Activated T-helper 1 cell treated with Interleukin-2 at 50 U/mL for 16 hours (primary cell): ENCODE results near the gene EHD4.
A peak's percentile ranks its signal among the peaks of the same experiment; 100 is the strongest.

Experiments
- DNase-seq: peaks from one replicate; pipeline ENCODE4 v3.0.0-alpha.2; 2020; ENCODE audit warnings: low read depth

The EHD4 gene

GRCh38 chr15:41994772-41995475 lies 22.6 kb upstream of the EHD4 start:
- no peak for DNase-seq

DNA sequence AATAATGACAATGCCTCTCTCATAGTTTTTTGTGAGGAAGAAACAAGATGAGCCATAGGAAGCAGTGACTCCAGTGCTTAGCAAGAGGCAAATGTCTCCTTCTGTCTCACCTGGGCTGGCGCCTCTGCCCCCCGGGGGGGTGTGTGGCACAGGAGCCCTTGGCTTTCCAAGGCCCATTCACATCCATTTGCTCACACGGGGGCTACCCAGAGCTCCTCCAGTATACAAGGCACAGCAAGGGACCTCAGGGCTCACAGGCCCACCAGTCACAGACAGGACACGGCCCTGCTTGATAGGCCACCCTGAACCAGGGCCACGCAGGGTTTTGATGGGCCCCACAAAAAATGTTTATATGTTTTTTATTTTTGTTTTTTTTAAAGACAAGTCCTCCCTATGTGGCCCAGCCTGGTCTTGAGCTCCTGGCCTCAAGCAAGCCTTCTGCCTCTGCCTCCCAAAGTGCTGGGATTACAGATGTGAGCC lies 21.9 kb upstream of the EHD4 start:
- DNase-seq, result no peak

DNA sequence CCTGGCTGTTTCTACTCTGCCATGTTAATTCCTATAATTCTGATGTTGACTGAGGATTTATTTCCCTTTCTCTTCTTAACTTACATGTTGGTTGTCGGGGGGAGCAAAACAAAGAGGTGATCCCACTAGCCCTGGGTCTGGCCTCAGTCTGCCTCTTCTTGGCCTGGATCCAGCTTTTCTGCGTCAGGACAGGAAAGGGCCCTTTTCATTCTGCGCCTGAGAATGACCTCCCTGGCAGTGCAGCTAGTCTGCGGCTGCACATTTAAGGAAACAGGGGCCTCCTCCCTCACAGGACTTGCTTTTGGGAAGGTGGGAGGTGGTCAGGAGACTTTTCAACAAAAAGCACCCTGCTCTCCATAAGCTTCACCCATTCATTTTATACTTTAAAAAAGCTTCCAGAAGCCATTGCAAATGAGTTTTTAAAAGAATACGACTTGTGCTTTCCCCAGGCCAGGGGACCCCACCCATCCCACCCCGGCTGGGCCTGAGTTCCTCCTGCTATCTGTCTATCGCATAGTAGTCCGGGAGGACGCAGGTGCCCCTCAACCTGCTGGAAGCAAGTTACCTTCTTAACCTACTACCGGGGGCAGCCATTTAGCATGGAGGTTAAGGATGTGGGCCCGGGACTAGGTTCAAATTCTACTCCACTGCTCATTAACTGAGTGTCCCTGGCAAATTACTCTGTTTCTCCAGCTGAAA lies 21.3 kb upstream of the EHD4 start:
- DNase-seq, result no peak

- DNase-seq, result no peak
These were observed 20.4 kb upstream of the EHD4 start for GRCh38 chr15:41992803-41993190.

GRCh38 chr15:41992151-41992802 lies 19.9 kb upstream of the EHD4 start:
- no peak for DNase-seq

DNA sequence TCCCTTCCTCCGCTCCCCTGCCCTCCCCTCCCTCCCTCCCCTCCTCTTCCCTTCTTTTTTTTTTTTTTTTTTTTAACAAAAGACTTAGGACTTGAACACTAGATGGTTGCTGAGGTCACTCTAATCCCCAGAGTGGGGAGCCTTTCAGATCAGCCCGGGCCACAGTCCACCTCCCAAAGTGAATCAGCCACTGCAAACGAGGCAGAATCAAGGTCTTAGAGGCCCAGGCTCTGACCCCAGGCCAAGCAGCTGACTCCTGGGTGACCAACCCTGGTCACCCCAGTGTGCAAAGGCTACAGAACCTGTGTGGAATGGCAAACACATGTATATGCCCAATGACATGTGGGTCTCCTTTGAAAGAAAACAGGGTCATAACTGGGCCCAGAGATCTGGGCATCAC lies 18.3 kb upstream of the EHD4 start:
- no peak for DNase-seq

GRCh38 chr15:41990243-41990605 lies 17.9 kb upstream of the EHD4 start:
- no peak for DNase-seq

- DNase-seq, result peak; percentile 66
These were observed 17.4 kb upstream of the EHD4 start for GRCh38 chr15:41989573-41990242.

GRCh38 chr15:41988896-41989572 lies 16.7 kb upstream of the EHD4 start:
- DNase-seq, result no peak

DNA sequence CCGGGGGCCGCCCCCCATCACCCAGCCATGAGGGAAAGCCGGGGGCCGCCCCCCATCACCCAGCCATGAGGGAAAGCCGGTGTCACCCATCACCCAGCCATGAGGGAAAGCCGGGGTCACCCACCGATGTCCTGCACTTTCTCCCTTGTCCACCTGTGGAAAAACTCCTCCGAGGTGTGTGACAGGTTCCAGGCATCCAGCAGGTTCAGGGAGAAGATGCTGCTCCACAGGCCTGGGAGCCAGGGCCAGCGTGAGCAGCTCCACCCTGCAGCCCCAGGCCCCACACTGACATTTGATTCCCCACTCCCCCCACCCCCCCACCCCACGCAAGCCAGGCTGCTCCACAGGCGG lies 15.5 kb upstream of the EHD4 start:
- no peak for DNase-seq

DNA sequence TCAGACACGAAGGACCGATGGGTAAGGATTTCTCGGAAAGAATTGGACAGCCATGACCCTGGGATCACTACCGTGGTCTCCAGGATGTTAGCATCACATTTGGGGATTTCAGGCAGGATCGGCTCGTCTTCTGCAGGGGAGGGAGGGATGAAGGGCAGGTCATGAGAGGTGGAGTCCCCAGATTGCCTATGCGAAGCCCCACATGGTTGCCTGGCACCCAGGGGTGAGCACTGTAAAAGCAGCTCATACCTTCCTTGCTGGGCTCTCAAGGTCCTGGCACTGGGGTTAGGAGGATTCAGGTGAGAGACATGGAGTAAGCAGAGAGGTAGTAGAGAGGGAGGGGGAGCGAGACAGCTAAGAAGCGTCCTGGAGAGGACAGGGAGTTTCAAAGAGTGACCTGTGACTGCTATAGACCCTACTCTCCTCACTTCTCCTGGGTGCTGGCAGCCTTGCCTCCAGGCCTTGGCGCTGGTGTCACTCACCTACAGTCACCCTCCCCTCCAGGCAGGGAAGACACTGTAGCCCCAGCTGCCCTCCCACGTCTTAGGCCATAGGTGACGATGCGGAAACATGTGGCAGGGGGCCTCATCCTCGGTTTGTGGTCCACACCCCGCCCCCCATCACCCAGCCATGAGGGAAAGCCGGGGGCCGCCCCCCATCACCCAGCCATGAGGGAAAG lies 15.0 kb upstream of the EHD4 start:
- no peak for DNase-seq

DNA sequence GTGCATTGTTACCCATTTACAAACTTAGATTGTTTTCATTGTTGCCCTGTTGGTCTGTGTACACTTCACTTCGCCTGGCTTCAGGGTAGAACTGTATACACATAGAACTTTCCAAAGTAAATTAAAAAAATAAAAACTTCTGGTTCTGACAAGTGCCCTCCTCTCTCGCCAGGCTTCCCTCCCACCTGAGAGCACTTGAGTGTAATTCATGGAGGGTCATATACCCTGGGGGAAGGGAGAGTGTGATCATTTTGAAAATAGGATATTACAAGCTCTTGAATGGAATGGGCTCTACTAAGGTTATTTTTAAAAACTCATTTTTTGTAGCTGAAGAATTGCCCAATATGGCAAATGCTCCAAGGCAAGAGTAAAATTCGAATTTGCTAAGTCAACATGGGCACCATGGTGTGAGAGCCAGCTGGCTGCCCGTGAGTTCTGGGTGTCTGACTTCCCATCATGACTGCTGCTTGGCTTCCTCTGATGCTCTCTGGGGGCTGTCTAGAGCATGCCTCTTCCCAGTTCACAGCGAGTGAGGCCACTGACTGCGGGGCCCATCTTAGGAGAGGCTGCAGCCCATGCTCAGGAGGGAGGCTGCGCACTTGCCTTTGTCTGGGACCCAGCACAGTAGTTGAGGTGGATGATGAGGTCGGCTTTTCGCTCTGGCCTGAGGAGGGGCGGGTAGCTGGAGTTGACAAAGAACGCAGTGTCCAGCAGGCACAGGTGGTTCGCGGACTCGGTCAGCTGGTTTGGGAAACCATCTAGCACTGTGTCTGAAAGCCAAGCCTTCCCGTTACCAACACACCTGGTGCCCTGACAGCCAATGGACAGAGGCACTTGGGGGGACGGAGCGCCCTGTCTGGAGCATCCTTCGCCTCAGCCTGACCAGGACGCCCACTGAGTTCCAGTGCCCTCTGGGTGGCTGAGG lies 13.1 kb upstream of the EHD4 start:
- DNase-seq, result no peak

DNA sequence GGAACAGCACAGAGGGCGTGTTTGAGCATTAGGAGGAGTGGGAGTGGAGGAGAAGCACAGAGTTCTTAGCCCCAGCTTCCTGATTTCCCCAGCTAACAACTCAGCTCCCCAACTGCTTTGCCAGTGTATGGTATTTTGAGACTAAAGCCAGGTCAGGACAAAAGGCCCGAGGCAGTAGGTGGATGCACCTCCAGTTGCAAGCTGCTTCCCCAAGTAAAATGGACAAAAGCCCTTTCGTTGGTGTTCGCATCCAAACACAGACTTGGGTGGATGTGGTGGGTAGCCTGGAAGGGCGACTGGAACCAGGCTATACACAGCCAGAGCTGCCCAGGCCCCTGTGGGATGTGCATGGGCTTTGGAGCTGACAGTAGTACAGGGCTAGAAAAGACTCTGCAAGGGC lies 12.3 kb upstream of the EHD4 start:
- DNase-seq, result no peak

DNA sequence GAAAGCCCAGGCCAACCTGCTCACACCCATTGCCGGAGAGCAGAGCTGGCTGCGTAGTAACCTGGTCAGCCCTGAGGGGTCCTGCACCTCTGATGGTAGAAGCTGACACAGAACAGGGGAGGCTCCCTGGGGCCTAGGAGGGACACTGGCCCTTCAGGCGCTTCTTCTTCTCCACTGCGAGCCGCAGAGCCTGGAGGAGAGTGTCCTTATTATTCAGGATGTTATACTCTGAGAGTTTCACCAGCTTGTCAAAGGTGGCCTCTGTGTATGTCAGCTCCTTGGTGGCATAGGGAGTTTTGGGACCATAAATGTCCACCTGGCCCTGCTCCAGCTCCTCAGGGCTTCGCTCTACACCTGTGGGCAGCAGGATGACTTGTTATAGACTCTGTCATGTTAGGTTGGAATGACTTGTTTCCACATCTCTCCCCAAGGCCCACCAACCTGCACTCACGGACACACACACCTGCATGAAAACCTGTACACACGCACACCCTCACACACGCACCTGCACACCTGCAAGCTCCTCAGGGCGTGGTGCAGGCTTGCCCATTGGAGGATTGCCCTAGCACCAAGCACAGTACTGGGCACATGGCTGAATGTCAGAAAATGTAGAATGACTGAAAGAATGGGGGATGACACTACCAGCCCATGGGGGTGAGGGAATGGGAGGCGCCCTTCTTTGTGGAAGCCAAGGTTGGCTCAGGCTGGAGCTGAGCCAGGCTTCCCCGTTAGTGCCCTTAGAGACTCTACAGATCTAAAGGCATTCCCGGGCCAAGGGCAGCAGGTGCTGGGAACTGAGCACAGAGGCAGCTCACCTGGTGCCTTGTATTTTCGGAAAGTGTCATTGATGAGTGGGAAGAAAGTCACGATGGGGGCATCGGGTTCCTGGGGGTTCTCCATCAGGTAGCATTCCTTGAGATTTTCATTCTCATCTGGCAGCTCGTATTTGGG lies 11.5 kb upstream of the EHD4 start:
- DNase-seq, result no peak

DNA sequence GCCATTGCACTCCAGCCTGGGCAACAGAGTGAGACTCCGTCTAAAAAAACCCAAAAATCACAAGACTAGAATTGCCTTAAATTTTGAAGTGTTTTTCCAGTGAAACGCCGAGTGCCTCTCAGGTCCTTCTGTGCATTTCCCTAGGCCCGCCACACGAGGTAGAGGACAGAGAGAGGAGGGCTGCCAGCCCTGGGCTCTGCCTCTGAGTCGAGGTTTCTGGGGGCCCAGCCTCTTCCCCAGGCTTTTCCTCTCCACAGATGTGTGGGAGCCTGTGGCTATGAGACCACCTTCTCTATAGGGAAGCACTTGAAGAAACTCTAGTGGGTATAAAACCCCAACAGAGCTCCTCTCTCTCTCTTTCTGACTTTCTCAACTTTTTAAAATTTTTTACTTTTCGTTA lies 10.9 kb upstream of the EHD4 start:
- no peak for DNase-seq

- DNase-seq, result no peak
These were observed 10.0 kb upstream of the EHD4 start for GRCh38 chr15:41982133-41982930.

- DNase-seq, result no peak
These were observed 9.2 kb upstream of the EHD4 start for GRCh38 chr15:41981371-41982132.
